ENCODE measurements around the gene TMPRSS3.

Gene TMPRSS3

GRCh38 chr21:42388740-42389448, 7.0 kb downstream of the TMPRSS3 start:
- DNase-seq (ENCODE audit: low read depth, low spot score) = no peak

- DNase-seq (ENCODE audit: low read depth, low spot score) = no peak
Observed at GRCh38 chr21:42387843-42388340, 8.0 kb downstream of the TMPRSS3 start.

- no peak for DNase-seq (ENCODE audit: low read depth, low spot score)
Observed at GRCh38 chr21:42387164-42387563, 8.7 kb downstream of the TMPRSS3 start.

GRCh38 chr21:42386034-42386591, 9.7 kb downstream of the TMPRSS3 start:
- DNase-seq (ENCODE audit: low read depth, low spot score) = no peak

GRCh38 chr21:42385619-42386018, 10.2 kb downstream of the TMPRSS3 start:
- DNase-seq (ENCODE audit: low read depth, low spot score) = no peak

GRCh38 chr21:42384989-42385388, 10.9 kb downstream of the TMPRSS3 start:
- no peak for DNase-seq (ENCODE audit: low read depth, low spot score)

- DNase-seq (ENCODE audit: low read depth, low spot score) = no peak
Observed at GRCh38 chr21:42384156-42384945, 11.5 kb downstream of the TMPRSS3 start.

GRCh38 chr21:42383331-42383730, 12.5 kb downstream of the TMPRSS3 start:
- no peak for DNase-seq (ENCODE audit: low read depth, low spot score)

GRCh38 chr21:42382915-42383314, 12.9 kb downstream of the TMPRSS3 start:
- no peak for DNase-seq (ENCODE audit: low read depth, low spot score)

GRCh38 chr21:42381347-42381984, 14.4 kb downstream of the TMPRSS3 start:
- DNase-seq (ENCODE audit: low read depth, low spot score) = no peak

- no peak for DNase-seq (ENCODE audit: low read depth, low spot score)
Observed at GRCh38 chr21:42379426-42380215, 16.2 kb downstream of the TMPRSS3 start.

GRCh38 chr21:42378418-42378817, 17.4 kb downstream of the TMPRSS3 start:
- DNase-seq (ENCODE audit: low read depth, low spot score) = no peak

- DNase-seq (ENCODE audit: low read depth, low spot score) = no peak
Observed at GRCh38 chr21:42377951-42378340, 17.9 kb downstream of the TMPRSS3 start.

- DNase-seq (ENCODE audit: low read depth, low spot score) = no peak
Observed at GRCh38 chr21:42377211-42377950, 18.5 kb downstream of the TMPRSS3 start.

- DNase-seq (ENCODE audit: low read depth, low spot score) = no peak
Observed at GRCh38 chr21:42376338-42376982, 19.4 kb downstream of the TMPRSS3 start.

GRCh38 chr21:42375966-42376337, 19.9 kb downstream of the TMPRSS3 start:
- DNase-seq (ENCODE audit: low read depth, low spot score) = no peak

GRCh38 chr21:42375506-42375905, 20.3 kb downstream of the TMPRSS3 start:
- DNase-seq (ENCODE audit: low read depth, low spot score) = no peak

- no peak for DNase-seq (ENCODE audit: low read depth, low spot score)
Observed at GRCh38 chr21:42374864-42375499, 20.9 kb downstream of the TMPRSS3 start.

GRCh38 chr21:42374457-42374856, 21.4 kb downstream of the TMPRSS3 start:
- DNase-seq (ENCODE audit: low read depth, low spot score) = no peak
